HG03196 (cell line): ENCODE results near the gene KRT3.
"Not testable (repeated sequence)": the region's sequence is repeated elsewhere in the genome, so short reads cannot be mapped to it uniquely, and the experiment has no call there.

ENCODE experiments used
- ATAC-seq: cut with Tn5 transposase; IDR thresholded peaks from one replicate; pipeline ENCODE4 v1.9.1; 2021; ENCODE audit not compliant: unreplicated experiment

Gene KRT3

GRCh38 chr12:52763036-52763659 is 32.8 kb downstream of the KRT3 start:
- no peak for ATAC-seq

- no peak for ATAC-seq
These were observed 34.1 kb downstream of the KRT3 start for GRCh38 chr12:52761802-52762201.

- ATAC-seq, result not testable (repeated sequence)
These were observed 34.7 kb downstream of the KRT3 start for GRCh38 chr12:52761218-52761617.

DNA sequence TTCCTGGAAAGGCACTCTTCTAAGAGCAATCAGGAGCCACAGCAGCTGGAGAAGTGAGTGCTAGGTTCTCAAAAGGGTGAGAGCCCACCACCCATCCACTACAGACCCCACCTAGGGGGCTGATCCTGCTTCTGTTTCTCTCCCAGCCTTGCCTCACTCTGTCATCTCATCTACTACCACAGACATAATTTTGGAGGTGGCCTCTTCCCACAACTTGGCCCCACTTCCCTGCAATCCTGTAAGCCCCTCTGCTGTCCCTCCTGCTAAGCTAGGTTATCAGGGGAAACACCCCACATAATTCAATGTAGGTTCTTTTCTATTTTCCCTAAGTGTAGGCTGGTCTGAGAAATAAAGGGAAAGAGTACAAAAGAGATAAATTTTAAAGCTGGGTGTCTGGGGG is 35.3 kb downstream of the KRT3 start:
- no peak for ATAC-seq

DNA sequence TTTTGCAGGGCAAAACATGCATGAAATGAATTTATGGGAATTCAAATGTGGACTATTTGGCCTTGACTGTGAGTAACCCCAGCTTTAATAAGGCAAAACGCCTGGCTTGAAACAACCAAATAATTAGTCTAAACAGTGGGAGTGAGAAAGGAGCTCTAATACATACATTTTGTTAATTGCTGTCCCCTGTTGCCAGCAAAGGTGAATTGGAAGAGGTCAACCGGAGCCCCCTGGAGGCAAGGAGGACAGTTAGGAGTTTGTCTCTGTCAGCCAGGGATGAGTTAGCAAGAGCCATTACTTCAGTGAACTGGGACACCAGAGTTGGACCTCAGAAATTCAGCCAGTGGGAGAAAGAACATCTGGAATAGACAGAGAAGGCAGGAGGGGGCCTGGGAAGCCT is 36.2 kb downstream of the KRT3 start:
- ATAC-seq, result no peak

DNA sequence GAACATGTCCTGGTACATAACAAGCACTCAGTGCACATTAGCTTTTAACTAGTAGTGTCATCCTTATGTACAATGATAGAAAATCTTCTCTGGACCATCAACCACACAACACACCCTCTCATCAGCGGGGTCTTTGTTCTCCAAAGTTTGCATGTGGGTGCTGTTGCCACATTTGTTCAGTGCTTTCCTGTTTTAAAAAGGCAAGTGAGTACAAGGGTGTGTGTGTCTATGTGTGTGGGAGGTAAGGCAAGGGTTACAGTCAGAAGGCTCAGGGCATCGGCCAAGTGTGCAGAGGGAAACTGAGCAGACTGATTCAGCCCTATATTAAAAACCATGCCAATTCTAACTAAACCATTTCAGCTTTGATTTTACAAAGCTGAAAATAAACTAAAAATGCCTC is 36.7 kb downstream of the KRT3 start:
- no peak for ATAC-seq

DNA sequence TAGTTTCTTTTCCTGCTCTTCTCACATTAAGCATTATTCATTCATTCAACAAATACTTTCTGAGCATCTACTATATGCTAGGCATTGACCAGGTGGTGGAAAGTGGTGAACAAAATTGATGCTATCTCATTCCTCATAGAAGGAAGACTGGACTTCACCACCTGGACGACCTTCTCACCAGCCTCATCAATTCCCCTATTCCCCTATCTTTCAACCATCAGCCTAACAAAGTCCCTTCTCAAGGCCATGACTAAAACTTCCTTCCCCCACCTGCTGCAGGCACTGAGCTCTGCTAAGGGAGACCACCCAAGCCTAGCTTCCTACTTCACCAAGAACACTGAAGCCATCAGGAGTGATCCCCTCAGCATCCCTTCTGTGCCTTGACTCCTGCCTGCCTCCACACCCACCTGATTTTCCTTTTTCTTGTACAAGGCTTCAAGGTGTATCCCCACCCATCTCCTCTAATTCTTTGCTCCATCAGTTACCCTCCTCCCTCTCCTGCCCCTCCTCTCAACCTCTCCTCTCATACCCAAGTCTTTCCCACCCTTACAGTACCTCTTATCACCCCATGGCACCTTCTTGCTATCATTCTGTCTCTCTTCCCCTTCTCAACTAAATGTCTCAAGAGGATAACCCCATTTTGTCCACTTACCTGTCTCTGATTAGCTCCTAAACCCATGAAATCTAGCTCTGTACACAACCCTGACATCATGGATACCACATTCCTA is 38.3 kb downstream of the KRT3 start:
- no peak for ATAC-seq

DNA sequence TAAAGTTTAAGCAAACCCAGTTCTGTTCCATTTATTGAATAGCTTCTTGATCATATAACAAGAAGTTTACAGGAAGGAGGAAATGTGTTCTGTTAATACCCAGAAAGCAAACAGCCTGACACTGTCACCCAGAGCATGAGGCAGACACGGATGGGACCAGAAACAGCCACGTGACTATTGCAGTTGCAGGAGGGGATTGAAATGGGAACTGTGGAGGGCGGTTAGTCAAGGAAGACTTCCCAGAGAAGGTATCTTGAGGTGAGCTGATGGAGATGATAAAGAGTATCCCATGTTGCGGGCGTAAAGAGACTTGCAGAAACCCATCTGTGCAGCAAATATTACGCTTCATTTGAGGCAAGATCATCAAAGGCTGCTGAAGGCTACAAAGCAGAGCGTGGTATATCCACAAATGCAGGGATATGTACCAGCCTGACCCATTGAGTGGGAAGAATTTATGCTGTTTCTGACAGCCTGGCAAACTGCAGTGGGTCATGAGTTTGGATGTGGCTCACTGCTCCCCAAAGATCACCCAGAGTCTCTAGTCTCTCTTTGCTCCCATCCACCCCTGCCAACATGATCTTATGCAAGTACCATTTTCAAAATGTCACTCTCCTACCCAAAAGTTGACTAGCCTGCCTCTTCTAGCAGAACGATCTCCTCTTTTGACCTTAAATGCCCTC is 39.5 kb downstream of the KRT3 start:
- no peak for ATAC-seq

- no peak for ATAC-seq
These were observed 40.4 kb downstream of the KRT3 start for GRCh38 chr12:52755533-52755932.

DNA sequence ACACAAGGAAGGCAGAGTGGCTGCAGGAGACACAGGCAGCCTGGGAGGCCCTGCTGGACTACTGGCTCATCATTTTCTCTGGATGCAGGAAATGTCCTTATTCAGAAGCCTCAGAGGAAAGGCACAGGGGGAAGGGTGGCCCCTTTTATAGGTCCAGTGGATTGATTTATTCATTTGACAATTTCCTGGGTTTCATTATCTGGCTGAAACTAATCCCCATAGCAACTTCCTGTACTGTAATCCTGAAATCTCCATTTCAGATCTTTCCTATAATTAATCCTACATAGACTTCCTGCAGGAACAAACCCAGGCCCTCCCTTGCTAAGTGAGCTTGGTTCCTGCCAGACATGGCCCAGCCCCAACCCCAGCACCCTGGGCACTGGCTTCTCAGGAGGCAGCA is 41.8 kb downstream of the KRT3 start:
- ATAC-seq, result no peak

GRCh38 chr12:52753283-52753682 is 42.6 kb downstream of the KRT3 start:
- ATAC-seq, result no peak

- ATAC-seq, result no peak
These were observed 43.4 kb downstream of the KRT3 start for GRCh38 chr12:52752516-52752915.

- ATAC-seq, result no peak
These were observed 44.1 kb downstream of the KRT3 start for GRCh38 chr12:52751795-52752194.

DNA sequence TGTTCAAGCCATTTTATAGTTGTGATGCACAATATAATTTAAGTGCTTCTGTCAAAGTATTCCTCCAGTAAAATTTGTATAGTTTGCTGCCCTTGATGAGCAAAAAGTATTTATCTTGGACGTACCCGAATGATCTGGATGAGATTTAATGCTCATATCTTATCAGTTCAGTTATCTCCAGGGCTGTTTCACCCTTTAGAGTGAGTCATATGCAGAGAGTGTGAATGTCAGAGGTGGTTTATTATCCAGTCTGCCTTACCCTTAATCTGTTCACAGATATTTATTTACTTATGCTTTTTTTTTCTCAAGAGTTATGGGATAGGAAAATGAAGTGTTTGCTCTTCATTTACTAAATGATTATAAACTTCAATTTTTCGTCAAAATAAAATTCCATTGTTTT is 45.4 kb downstream of the KRT3 start:
- ATAC-seq, result not testable (repeated sequence)

DNA sequence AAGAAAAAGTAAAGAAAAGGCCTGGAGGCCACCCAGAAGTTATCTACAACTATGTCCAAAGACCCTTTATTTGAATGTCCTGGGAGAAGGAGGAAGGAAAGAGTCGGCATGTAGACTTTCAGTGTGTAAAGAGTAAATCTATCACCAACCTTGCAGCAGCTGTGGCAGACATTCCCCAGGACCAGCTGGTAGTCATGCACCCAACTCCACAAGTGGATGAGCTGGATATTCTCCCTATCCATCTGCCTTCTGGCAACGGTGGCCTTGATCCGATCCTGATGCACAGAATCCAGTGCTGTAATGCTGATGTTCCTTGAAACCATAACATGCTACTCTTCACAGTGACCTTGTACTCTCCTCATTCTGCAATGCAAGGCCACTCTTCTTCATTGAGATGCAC is 46.1 kb downstream of the KRT3 start:
- ATAC-seq, result no peak

DNA sequence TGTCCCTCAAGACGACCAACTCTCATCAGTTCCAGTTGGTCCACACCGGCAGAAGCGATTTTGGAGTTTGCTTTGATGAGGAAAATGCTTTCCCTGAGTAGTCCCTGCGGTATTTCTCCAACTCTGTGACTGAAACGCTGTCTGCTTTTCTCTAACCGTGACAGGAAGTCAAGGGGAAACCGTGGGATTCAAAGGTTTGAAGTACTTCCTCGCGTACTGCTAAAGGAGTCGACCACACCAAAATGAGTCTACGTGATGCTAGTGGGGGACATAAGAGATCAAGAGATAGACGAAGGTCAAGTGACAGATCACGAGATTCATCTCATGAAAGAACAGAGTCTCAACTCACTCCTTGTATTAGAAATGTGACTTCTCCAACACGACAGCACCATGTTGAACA is 47.3 kb downstream of the KRT3 start:
- ATAC-seq, result no peak

- ATAC-seq, result no peak
These were observed 50.4 kb downstream of the KRT3 start for GRCh38 chr12:52745554-52745953.

DNA sequence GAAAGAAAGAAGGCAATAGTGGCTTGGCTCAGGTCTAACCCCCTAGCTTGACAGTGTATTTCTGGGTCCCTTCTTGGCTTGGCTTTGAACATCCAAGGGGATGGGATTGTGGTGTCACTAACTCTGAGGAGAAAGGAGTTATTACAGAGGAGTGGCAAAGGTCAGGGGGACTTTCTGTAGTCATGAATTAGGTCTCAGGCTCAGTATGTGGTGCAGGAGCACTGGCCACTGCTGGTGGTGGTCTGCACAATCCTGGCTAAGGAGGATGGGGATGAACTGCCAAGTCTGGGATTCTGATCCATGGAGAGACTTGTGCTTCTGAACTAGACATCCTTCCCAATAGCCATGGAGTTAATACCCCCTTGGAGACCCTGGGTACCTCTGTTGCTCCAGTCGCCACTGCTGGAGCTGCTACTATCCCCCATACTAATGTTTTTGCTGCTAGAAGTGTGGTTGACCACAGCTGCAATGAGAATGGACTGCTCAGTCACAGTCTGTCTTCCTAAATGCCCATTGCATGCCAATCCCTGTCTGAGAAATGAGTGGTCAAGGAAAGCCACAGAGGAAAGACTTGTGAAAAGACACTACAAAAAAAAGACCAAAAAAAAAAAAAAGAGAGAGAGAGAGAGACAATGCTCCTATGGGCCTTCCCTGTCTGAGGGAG is 51.3 kb downstream of the KRT3 start:
- no peak for ATAC-seq

DNA sequence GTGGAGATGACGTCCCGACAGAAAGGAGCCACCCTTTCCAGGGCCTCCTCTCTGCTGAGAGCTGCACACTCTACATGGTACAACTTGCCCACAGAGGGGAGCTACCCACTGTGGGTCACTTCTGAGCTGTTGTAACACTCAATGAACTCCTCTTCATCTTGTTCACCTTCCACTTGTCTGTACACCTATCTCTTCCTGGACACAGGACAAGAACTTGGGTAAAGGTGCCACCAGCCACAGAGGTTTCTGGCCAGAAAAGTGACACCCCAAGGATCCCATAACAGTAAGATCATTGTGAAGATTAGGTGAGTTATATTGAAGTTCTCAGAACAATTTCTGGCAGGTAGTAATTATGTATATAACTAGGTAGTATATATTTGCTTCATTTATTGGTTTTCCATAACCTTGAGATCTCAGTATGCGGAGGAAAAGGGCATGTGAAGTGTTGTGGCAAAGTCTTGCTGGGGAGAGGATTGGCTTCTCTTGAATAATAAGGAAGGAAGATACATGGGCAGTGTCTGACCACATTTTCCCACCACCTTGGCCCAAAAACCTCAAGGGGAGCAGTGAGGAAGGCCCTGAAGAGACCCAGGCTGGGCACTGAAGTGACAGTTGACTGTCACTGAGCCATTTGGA is 53.0 kb downstream of the KRT3 start:
- no peak for ATAC-seq

GRCh38 chr12:52742196-52742580 is 53.7 kb downstream of the KRT3 start:
- ATAC-seq, result no peak
